Measurements from ENCODE around the gene LKAAEAR1. TPM values are rescaled to one million over a fixed set of nuclear protein-coding genes. Genes with fewer than 3 reads are reported as not detected.
A peak's percentile ranks its signal among the peaks of the same experiment; 100 is the strongest.

Gene LKAAEAR1
- total and polyA plus RNA-seq, 2 of the 13 experiments (the other 11 are each of a cell fraction or from before 2014, with no cell fraction given) = not detected

DNA sequence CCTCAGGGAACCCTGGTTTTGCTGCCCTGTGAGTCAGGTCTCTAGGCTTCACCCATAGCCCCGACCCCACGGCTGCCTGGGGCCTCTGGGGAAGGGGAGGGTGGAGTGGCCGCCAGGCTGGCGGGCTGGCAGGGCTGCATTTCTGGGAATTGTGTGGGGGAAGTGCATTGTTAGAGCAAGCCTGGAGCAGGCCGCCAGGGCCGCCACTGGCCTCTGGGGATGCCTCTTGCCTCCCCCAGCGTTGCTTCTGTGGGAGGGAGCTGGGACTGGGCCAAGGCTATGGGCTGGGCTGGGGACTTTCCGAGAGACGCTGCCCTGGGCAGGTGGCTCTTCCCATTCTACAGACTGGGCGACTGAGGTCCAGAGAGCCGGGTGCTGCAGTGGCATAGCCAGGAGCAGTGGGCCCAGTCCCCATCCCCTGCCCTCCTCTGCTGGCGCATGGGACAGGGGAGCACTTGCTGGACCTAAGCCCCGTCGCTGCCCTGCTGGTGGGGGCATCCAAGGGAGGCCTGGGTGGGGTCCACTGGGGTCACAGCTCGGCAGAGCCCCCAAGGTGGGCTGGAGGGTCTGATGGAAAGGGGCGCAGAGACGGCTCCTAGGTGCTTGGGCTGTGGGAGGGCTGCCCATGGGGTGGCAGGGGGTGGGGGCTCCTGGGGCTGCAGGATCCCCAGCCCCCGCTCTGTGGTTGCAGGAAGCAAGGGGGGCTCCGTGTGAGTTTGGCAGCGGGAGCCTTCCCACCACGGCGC is 28.1 kb downstream of the LKAAEAR1 start (continued):
- TF ChIP-seq, protein P1, sequence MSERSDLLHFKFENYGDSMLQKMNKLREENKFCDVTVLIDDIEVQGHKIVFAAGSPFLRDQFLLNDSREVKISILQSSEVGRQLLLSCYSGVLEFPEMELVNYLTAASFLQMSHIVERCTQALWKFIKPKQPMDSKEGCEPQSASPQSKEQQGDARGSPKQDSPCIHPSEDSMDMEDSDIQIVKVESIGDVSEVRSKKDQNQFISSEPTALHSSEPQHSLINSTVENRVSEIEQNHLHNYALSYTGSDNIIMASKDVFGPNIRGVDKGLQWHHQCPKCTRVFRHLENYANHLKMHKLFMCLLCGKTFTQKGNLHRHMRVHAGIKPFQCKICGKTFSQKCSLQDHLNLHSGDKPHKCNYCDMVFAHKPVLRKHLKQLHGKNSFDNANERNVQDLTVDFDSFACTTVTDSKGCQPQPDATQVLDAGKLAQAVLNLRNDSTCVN (CRISPR knock-in tag; IDR thresholded peaks at IDR 0.05; ENCODE audit: borderline replicate concordance) = 0 out of 2 replicates have a peak, but pooled peaks have one; percentile 42
- TF ChIP-seq, protein P2, sequence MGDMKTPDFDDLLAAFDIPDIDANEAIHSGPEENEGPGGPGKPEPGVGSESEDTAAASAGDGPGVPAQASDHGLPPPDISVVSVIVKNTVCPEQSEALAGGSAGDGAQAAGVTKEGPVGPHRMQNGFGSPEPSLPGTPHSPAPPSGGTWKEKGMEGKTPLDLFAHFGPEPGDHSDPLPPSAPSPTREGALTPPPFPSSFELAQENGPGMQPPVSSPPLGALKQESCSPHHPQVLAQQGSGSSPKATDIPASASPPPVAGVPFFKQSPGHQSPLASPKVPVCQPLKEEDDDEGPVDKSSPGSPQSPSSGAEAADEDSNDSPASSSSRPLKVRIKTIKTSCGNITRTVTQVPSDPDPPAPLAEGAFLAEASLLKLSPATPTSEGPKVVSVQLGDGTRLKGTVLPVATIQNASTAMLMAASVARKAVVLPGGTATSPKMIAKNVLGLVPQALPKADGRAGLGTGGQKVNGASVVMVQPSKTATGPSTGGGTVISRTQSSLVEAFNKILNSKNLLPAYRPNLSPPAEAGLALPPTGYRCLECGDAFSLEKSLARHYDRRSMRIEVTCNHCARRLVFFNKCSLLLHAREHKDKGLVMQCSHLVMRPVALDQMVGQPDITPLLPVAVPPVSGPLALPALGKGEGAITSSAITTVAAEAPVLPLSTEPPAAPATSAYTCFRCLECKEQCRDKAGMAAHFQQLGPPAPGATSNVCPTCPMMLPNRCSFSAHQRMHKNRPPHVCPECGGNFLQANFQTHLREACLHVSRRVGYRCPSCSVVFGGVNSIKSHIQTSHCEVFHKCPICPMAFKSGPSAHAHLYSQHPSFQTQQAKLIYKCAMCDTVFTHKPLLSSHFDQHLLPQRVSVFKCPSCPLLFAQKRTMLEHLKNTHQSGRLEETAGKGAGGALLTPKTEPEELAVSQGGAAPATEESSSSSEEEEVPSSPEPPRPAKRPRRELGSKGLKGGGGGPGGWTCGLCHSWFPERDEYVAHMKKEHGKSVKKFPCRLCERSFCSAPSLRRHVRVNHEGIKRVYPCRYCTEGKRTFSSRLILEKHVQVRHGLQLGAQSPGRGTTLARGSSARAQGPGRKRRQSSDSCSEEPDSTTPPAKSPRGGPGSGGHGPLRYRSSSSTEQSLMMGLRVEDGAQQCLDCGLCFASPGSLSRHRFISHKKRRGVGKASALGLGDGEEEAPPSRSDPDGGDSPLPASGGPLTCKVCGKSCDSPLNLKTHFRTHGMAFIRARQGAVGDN (CRISPR knock-in tag; IDR thresholded peaks at IDR 0.05) = peak; percentile 15
- peak; percentile 35; the same call in 1 of the 2 replicates for TF ChIP-seq TGIF2 (CRISPR knock-in tag; IDR thresholded peaks at IDR 0.05)
- TF ChIP-seq, protein P3, sequence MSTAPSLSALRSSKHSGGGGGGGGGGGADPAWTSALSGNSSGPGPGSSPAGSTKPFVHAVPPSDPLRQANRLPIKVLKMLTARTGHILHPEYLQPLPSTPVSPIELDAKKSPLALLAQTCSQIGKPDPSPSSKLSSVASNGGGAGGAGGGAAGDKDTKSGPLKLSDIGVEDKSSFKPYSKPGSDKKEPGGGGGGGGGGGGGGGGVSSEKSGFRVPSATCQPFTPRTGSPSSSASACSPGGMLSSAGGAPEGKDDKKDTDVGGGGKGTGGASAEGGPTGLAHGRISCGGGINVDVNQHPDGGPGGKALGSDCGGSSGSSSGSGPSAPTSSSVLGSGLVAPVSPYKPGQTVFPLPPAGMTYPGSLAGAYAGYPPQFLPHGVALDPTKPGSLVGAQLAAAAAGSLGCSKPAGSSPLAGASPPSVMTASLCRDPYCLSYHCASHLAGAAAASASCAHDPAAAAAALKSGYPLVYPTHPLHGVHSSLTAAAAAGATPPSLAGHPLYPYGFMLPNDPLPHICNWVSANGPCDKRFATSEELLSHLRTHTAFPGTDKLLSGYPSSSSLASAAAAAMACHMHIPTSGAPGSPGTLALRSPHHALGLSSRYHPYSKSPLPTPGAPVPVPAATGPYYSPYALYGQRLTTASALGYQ (CRISPR knock-in tag; IDR thresholded peaks at IDR 0.05) = peak; percentile 34; the same call in 1 of the 2 replicates
- TF ChIP-seq U2AF1 (optimal IDR thresholded peaks at IDR 0.05; ENCODE audit: low read depth, low read length) = peak; percentile 23
- TF ChIP-seq, protein P4, sequence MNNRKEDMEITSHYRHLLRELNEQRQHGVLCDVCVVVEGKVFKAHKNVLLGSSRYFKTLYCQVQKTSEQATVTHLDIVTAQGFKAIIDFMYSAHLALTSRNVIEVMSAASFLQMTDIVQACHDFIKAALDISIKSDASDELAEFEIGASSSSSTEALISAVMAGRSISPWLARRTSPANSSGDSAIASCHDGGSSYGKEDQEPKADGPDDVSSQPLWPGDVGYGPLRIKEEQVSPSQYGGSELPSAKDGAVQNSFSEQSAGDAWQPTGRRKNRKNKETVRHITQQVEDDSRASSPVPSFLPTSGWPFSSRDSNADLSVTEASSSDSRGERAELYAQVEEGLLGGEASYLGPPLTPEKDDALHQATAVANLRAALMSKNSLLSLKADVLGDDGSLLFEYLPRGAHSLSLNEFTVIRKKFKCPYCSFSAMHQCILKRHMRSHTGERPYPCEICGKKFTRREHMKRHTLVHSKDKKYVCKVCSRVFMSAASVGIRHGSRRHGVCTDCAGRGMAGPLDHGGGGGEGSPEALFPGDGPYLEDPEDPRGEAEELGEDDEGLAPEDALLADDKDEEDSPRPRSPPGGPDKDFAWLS (CRISPR knock-in tag; IDR thresholded peaks at IDR 0.05; ENCODE audit: borderline replicate concordance) = no peak
- TF ChIP-seq ATAD3A (CRISPR knock-in tag; IDR thresholded peaks at IDR 0.05) = no peak
- TF ChIP-seq SAP130 (CRISPR knock-in tag; IDR thresholded peaks at IDR 0.05; ENCODE audit: low read depth) = peak; percentile 72
- TF ChIP-seq, protein P5, sequence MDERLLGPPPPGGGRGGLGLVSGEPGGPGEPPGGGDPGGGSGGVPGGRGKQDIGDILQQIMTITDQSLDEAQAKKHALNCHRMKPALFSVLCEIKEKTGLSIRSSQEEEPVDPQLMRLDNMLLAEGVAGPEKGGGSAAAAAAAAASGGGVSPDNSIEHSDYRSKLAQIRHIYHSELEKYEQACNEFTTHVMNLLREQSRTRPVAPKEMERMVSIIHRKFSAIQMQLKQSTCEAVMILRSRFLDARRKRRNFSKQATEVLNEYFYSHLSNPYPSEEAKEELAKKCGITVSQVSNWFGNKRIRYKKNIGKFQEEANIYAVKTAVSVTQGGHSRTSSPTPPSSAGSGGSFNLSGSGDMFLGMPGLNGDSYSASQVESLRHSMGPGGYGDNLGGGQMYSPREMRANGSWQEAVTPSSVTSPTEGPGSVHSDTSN (CRISPR knock-in tag; IDR thresholded peaks at IDR 0.05) = no peak
- TF ChIP-seq TMF1 (CRISPR knock-in tag; IDR thresholded peaks at IDR 0.05; ENCODE audit: low read depth) = no peak
- TF ChIP-seq FOXP1 (IDR thresholded peaks at IDR 0.05) = no peak
- no peak for TF ChIP-seq FOXP1 (CRISPR knock-in tag; IDR thresholded peaks at IDR 0.05)
- TF ChIP-seq, protein P6, sequence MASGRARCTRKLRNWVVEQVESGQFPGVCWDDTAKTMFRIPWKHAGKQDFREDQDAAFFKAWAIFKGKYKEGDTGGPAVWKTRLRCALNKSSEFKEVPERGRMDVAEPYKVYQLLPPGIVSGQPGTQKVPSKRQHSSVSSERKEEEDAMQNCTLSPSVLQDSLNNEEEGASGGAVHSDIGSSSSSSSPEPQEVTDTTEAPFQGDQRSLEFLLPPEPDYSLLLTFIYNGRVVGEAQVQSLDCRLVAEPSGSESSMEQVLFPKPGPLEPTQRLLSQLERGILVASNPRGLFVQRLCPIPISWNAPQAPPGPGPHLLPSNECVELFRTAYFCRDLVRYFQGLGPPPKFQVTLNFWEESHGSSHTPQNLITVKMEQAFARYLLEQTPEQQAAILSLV (CRISPR knock-in tag; IDR thresholded peaks at IDR 0.05; ENCODE audit: borderline replicate concordance) = no peak
- TF ChIP-seq, protein P7, sequence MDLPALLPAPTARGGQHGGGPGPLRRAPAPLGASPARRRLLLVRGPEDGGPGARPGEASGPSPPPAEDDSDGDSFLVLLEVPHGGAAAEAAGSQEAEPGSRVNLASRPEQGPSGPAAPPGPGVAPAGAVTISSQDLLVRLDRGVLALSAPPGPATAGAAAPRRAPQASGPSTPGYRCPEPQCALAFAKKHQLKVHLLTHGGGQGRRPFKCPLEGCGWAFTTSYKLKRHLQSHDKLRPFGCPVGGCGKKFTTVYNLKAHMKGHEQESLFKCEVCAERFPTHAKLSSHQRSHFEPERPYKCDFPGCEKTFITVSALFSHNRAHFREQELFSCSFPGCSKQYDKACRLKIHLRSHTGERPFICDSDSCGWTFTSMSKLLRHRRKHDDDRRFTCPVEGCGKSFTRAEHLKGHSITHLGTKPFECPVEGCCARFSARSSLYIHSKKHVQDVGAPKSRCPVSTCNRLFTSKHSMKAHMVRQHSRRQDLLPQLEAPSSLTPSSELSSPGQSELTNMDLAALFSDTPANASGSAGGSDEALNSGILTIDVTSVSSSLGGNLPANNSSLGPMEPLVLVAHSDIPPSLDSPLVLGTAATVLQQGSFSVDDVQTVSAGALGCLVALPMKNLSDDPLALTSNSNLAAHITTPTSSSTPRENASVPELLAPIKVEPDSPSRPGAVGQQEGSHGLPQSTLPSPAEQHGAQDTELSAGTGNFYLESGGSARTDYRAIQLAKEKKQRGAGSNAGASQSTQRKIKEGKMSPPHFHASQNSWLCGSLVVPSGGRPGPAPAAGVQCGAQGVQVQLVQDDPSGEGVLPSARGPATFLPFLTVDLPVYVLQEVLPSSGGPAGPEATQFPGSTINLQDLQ (CRISPR knock-in tag; IDR thresholded peaks at IDR 0.05) = no peak; the same call in 1 of the 2 replicates

Data from HepG2 (cell line).